Activated T-helper 1 cell treated with anti-CD3 and anti-CD28 coated beads, Interleukin-12 subunit alpha, Interleukin-12 subunit beta, Interleukin-2, Interleukin-4 antibody, amounts not matched to agents 30 ng/mL and 10 ng/mL and 1 ng/mL, durations not matched to agents 14 hours and 24 hours and 36 hours (primary cell): ENCODE data around the gene FAM20B. TPM values are rescaled to one million over a fixed set of nuclear protein-coding genes. Genes with fewer than 3 reads are reported as not detected.
"Not testable (repeated sequence)": the region's sequence is repeated elsewhere in the genome, so short reads cannot be mapped to it uniquely, and the experiment has no call there.

Source experiments
- DNase-seq: peaks from one replicate; pipeline ENCODE4 v3.0.0; 2021; ENCODE audit warnings: low spot score
- H3K27ac Mint-ChIP-seq: one replicate; pipeline ENCODE4 v1.8.0; 2021; ENCODE audit warnings: mild to moderate bottlenecking, mixed read lengths
- H3K27me3 Mint-ChIP-seq: one replicate; pipeline ENCODE4 v1.8.0; 2022; ENCODE audit warnings: mild to moderate bottlenecking, moderate library complexity, mixed read lengths; ENCODE audit not compliant: insufficient read depth
- H3K36me3 Mint-ChIP-seq: one replicate; pipeline ENCODE4 v1.8.0; 2021; ENCODE audit warnings: low read depth, mixed read lengths
- H3K4me1 Mint-ChIP-seq: one replicate; pipeline ENCODE4 v1.8.0; 2021; ENCODE audit warnings: low read depth, mixed read lengths
- H3K4me3 Mint-ChIP-seq: one replicate; pipeline ENCODE4 v1.8.0; 2021; ENCODE audit warnings: mild to moderate bottlenecking, moderate library complexity, mixed read lengths
- H3K9me3 Mint-ChIP-seq: one replicate; pipeline ENCODE4 v1.8.0; 2021; ENCODE audit warnings: mixed read lengths
- intact Hi-C: fragments of 100-400 bp; cut with micrococcal nuclease; formaldehyde crosslinking; loops from one replicate; pipeline ENCODE4 v1.15.1; 2024
- total RNA-seq: library from RNA; stranded (reverse); gene quantifications from 2 replicates; pipeline ENCODE4 v1.2.3, GENCODE V29; 2022

Gene FAM20B
- total RNA-seq, 1 donor from 2014 or later: 36.6 TPM

DNA sequence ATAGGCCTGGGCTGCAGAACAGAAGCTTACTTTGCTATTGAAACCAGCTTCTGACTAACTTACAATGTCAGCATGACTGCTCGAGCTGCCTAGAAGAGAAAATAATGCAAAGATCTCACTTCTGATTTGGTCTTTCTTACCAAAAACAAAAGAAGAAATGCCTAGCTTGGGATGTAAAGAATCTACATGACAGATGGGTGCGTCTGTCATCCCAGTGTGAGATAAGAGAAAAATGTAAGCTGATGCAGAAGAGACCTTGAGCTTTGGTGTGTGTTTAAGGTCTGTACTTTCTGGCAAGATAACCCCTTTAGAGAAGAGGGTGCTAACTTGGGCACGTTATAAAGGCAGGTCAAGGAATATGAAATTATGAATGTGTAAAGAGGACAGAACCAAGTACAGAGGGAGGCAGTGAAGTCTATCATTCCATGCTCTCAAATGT, 3.6 kb downstream of the FAM20B start:
- H3K27me3 Mint-ChIP-seq: peaks cover 2% of the 10 kb centered on the region
- peaks cover 69% of the 10 kb centered on the region for H3K4me1 Mint-ChIP-seq
- H3K9me3 Mint-ChIP-seq: no peaks in the 10 kb centered on the region
- peaks cover 5% of the 10 kb centered on the region for H3K36me3 Mint-ChIP-seq
- H3K4me3 Mint-ChIP-seq: no peak overlapping the region
- intact Hi-C loops: loop anchor here (5.0 kb wide), 3 partner anchors 302 to 1993 kb away; partner anchors contain the start of genes RALGPS2, STX6 and TOR1AIP2
- no peak overlapping the region for H3K27ac Mint-ChIP-seq
- DNase-seq: no peak

DNA sequence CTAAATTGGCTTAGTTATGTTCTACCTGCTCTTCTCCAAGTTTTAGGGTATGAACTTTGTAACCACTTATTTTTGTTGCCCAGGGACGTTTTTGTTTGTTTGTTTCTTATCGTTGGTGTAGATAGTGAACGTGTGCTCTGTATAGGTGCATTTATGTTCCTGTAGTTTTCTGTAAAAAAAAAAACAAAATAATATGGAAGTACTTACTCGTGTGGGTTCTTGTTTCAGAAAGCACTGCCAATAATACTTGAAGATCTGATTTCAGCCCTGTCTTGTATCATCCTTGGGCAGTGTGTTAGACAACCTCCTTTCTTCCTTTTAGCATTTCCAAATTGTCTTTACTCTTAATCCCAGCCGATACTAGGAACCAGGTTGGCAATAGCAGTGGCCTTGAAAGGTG, 4.4 kb downstream of the FAM20B start:
- intact Hi-C loops: no loop called here
- Mint-ChIP-seq H3K4me1 (peaks cover 71% of the 10 kb centered on the region), H3K27ac (no peak overlapping the region), H3K9me3 (no peaks in the 10 kb centered on the region), H3K36me3 (peaks cover 5% of the 10 kb centered on the region), H3K4me3 (no peak overlapping the region), H3K27me3 (peaks cover 2% of the 10 kb centered on the region)
- no peak for DNase-seq

DNA sequence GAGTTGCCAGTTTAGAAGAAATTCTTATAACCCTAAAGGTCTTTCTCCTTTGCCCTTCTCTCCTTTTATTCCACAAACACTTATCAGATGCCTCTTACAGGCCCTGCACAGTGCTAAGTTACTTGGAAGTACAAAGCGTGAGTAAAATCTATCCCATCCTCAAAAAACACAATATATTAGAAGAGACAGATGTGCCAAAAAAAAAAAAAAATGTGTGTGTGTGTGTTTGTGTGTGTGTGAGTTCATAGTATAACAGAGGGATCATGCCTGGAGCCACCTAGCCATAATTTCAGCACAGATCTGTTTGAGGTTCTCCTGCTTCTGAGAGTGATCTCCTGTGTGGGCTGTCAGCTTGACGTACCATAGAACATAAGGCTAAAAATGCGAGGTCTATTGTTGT, 5.0 kb downstream of the FAM20B start:
- Mint-ChIP-seq H3K9me3 (no peaks in the 10 kb centered on the region), H3K36me3 (peaks cover 5% of the 10 kb centered on the region), H3K27ac (no peak overlapping the region), H3K27me3 (peaks cover 2% of the 10 kb centered on the region), H3K4me3 (peak overlapping the region; percentile 4), H3K4me1 (peaks cover 73% of the 10 kb centered on the region)
- intact Hi-C loops: no loop called here
- DNase-seq: no peak

DNA sequence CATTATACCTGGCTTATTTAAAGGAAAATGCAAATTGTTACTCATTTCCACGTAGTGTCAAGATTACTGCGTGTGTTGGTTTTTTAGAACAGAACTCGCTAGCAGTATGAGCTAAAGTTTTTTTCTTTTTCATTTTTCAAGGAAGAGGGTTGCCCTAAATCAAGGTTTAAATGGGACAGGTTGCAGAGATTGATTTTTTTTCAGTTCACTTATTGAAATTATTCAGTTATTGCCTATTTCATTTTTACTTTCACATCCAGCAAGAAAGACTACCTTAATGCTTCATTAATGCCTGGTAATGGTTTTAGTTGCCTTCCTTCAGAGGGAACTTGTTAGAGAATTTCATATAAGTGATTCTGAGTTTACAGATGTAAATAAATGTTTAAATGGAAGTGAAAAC, 5.6 kb downstream of the FAM20B start:
- H3K36me3 Mint-ChIP-seq: peaks cover 5% of the 10 kb centered on the region
- no peak overlapping the region for H3K27ac Mint-ChIP-seq
- H3K4me1 Mint-ChIP-seq: peaks cover 79% of the 10 kb centered on the region
- H3K4me3 Mint-ChIP-seq: peak overlapping the region; percentile 4
- DNase-seq: no peak
- no peaks in the 10 kb centered on the region for H3K9me3 Mint-ChIP-seq
- intact Hi-C loops: no loop called here
- H3K27me3 Mint-ChIP-seq: peaks cover 2% of the 10 kb centered on the region

DNA sequence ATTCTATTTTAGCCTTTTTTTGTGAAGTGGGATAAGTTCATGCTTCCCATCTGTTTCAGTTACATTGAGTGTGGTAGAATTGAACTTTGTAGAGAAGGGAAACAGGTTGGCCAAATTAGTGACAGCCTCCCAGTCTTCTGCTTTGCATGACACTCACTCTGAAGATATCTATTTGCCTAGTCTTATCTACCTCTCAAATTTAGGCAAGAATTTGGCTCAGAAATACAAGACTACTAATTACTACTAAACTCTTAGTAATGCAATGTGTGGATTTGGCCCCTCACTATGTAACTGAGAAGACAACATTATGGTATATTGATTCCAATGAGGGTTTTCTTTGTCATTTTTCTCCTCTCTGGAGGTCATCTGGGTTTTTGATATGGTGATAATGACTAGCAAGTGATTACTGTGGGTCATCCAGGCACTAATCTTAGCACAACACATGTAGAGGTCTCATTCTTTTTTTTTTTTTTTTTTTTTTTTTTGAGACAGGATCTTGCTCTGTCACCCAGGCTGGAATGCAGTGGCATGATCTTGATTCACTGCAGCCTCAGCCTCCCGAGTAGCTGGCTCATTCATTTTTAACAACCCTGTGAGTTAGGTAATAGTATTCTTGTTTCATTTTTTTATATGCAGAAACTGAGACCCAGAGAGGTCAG, 6.3 kb downstream of the FAM20B start:
- intact Hi-C loops: no loop called here
- Mint-ChIP-seq H3K27ac (no peak overlapping the region), H3K27me3 (no peaks in the 10 kb centered on the region), H3K36me3 (peaks cover 5% of the 10 kb centered on the region), H3K9me3 (no peaks in the 10 kb centered on the region), H3K4me3 (no peak overlapping the region), H3K4me1 (peaks cover 80% of the 10 kb centered on the region)
- no peak for DNase-seq

DNA sequence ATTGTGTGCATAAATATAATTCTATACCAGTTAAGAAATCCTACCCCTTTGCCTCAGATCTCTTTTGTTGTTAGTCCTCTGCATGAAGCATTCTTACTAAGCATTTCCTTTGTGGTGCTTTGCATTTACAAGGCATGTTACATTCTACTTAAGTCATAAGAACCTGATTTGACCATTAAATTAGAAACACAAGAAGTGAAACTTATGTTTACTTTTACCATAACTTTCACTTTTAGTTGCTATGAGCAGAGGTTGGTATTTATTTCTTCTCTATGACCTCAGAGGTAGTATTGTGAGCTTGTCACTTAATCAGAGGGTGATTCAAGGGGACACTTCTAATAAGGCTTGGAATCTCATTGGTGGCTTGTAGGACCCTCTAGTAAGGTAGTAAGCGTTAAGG, 9.0 kb downstream of the FAM20B start:
- Mint-ChIP-seq H3K27me3 (no peaks in the 10 kb centered on the region), H3K9me3 (no peaks in the 10 kb centered on the region), H3K36me3 (peaks cover 3% of the 10 kb centered on the region), H3K4me3 (no peak overlapping the region), H3K27ac (peak overlapping the region; percentile 82), H3K4me1 (peaks cover 80% of the 10 kb centered on the region)
- intact Hi-C loops: loop anchor here (1.0 to 2.0 kb wide), 4 partner anchors 8 to 194 kb away; no protein-coding TSS in a partner anchor
- no peak for DNase-seq

DNA sequence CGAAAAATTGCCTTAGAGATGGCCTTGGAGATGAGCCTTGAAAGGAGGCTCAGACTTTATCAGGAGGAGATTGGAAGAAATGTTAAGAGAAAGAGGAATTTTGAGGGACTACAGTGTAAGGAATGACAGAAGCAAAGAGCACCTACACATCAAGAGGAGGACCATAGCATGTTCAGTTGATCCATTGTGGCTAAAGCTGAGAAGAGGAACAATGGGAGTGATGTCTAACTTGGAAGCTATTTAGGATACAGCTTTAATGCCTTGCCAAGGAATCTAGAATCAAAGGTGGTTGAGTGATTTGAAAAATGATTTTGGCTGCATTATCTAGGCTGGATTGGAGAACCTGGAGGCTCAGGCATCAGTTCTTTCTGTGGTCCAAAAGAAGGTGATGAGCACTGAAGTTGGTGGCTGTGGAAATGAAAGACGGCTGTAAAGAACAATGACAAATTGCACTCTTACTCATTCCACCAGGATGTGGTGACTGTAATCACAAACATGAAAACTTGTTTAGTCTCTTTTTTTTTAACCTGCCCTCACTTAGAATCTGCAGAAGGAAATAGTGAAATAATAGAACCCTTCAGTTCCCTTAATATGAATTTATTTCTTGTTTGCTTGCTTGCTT, 11.3 kb downstream of the FAM20B start:
- H3K27ac Mint-ChIP-seq: peak overlapping the region; percentile 86
- peaks cover 2% of the 10 kb centered on the region for H3K36me3 Mint-ChIP-seq
- DNase-seq: peak; percentile 20
- H3K27me3 Mint-ChIP-seq: no peaks in the 10 kb centered on the region
- no peaks in the 10 kb centered on the region for H3K9me3 Mint-ChIP-seq
- intact Hi-C loops: loop anchor here (1.0 kb wide), 2 partner anchors 44 to 329 kb away; no protein-coding TSS in a partner anchor
- peaks cover 58% of the 10 kb centered on the region for H3K4me1 Mint-ChIP-seq
- H3K4me3 Mint-ChIP-seq: peak overlapping the region; percentile 27

DNA sequence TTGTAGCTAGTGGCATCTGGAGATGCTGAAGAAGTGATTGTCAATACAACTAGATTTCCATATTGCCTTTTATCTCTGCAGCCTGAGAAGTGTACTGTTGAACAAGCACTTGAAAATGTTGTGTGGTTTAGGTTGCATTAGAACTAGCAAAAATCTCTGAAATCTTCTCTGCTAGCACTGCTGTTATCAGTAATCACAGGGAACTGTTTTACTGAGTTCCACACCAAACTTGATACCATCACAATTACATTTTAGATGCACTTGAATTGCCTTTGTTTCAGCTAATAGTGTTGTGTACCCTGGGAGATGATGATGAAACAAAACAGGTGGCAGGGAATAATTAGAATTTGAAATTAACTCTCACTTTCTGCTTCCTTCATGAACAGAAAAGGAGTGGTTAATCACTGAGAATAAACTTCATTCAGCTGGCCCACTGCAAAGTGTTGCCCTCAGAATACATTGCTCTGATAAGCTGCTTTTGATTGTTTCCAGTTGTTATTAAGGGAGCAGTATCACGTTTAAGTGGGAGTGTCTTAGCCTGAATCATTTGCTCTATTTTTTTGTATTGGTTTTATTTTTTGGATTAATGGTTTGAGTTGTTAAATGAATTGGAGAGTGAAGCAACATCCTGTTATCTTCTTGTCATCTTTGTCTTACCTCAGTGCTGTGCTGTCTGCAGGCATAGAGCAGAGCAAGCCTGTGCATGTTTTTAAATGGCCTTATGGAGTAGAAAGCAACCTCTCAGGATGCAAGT, 13.0 kb downstream of the FAM20B start:
- H3K27ac Mint-ChIP-seq: no peak overlapping the region
- H3K4me1 Mint-ChIP-seq: peaks cover 55% of the 10 kb centered on the region
- intact Hi-C loops: loop anchor here (2.0 kb wide), 1 partner anchor 14 kb away; the partner anchor contains the start of gene FAM20B
- no peaks in the 10 kb centered on the region for H3K27me3 Mint-ChIP-seq
- no peak overlapping the region for H3K4me3 Mint-ChIP-seq
- H3K9me3 Mint-ChIP-seq: no peaks in the 10 kb centered on the region
- H3K36me3 Mint-ChIP-seq: peaks cover 4% of the 10 kb centered on the region
- no peak for DNase-seq

DNA sequence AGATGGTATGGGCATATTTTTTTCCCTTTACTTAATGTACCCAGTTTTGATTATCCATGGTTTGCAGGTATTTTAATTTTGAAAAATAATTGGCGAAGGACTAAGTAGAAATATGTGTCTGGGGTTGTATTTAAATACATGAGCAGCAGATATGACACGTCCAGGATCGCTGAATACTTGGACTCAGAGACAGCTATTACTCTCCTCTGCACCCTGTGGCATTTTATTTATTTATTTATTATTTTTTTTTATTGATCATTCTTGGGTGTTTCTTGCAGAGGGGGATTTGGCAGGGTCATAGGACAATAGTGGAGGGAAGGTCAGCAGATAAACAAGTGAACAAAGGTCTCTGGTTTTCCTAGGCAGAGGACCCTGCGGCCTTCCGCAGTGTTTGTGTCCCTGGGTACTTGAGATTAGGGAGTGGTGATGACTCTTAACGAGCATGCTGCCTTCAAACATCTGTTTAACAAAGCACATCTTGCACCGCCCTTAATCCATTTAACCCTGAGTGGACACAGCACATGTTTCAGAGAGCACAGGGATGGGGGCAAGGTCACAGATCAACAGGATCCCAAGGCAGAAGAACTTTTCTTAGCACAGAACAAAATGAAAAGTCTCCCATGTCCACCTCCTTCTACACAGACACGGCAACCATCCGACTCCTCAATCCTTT, 13.9 kb downstream of the FAM20B start:
- not testable (repeated sequence) for DNase-seq, H3K27me3 Mint-ChIP-seq, H3K4me3 Mint-ChIP-seq, H3K9me3 Mint-ChIP-seq, H3K27ac Mint-ChIP-seq, H3K36me3 Mint-ChIP-seq
- peaks cover 46% of the 10 kb centered on the region for H3K4me1 Mint-ChIP-seq
- intact Hi-C loops: loop anchor here (2.0 kb wide), 1 partner anchor 15 kb away; the partner anchor contains the start of gene FAM20B

DNA sequence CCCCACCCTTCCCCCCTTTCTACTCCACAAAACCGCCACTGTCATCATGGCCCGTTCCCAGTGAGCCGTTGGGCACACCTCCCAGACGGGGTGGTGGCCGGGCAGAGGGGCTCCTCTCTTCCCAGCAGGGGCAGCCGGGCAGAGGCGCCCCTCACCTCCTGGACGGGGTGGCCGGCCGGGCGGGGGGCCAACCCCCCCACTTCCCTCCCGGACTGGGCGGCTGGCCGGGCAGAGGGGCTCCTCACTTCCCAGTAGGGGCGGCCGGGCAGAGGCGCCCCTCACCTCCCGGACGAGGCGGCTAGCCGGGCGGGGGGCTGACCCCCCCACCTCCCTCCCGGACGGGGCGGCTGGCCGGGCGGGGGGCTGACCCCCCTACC, 14.5 kb downstream of the FAM20B start:
- H3K4me3 Mint-ChIP-seq, intact Hi-C loops: not testable (repeated sequence)

DNA sequence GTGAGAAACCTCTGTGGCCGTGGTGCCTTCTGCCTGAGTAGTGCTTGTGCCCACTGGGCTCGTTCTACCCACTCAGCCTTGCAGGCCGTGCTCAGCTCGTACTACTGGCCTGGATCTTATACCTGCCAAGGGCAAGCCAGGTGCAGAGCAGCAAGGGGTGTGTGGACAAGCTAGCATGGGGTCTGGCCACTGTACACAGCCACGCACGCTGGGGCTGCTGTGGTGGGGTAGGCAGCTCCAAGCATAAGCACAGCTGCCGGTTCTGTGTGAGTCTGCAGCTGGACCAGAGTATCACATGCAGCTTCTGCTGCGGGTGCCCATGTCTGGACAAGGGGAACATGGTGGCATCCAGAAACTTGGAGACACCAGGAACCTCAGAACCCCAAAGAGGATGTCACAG, 16.4 kb downstream of the FAM20B start:
- H3K9me3 Mint-ChIP-seq: no peaks in the 10 kb centered on the region
- intact Hi-C loops: no loop called here
- H3K27me3 Mint-ChIP-seq: no peaks in the 10 kb centered on the region
- H3K27ac Mint-ChIP-seq: no peak overlapping the region
- DNase-seq: no peak
- peaks cover 21% of the 10 kb centered on the region for H3K4me1 Mint-ChIP-seq
- peaks cover 6% of the 10 kb centered on the region for H3K36me3 Mint-ChIP-seq
- no peak overlapping the region for H3K4me3 Mint-ChIP-seq

More for the DNA sequence above, 14.5 kb downstream of the FAM20B start:
- H3K9me3 Mint-ChIP-seq, H3K36me3 Mint-ChIP-seq, DNase-seq, H3K27me3 Mint-ChIP-seq, H3K27ac Mint-ChIP-seq: not testable (repeated sequence)
- H3K4me1 Mint-ChIP-seq: peaks cover 41% of the 10 kb centered on the region

DNA sequence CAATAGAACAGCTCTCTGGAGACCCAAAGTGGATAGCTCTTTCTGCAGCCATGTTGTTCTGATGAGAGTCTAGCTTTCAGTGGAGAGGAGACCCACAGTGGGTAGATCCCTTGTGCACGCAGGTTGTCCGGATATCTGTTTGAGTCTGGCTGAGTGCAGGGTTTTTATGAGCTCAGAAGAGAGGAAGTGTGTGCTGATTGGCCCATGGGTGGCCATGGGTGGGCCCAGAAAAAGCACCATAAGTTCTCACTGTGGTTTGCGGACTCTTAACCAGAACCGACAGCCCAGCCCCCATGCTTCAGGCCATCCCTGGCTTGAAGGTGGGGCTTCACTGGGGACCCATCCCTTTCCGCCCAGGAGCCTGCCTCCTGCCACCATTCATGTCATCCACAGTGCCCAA, 17.0 kb downstream of the FAM20B start:
- H3K27ac Mint-ChIP-seq: no peak overlapping the region
- DNase-seq: no peak
- H3K27me3 Mint-ChIP-seq: no peaks in the 10 kb centered on the region
- H3K4me3 Mint-ChIP-seq: no peak overlapping the region
- H3K4me1 Mint-ChIP-seq: peaks cover 15% of the 10 kb centered on the region
- intact Hi-C loops: no loop called here
- H3K9me3 Mint-ChIP-seq: no peaks in the 10 kb centered on the region
- H3K36me3 Mint-ChIP-seq: peaks cover 6% of the 10 kb centered on the region
